Neuronal stem cell (in vitro differentiated cells): ENCODE data around the gene MAGI1.

Experiments
- DNase-seq: peaks from one replicate; pipeline ENCODE4 v3.0.0-alpha.2; 2013; ENCODE audit warnings: low spot score
- H2AFZ ChIP-seq: one replicate; pipeline ENCODE4 v1.6.1; 2013; ENCODE audit warnings: mild to moderate bottlenecking, low read length, inconsistent platforms
- H2AK5ac ChIP-seq: 2 replicates; pipeline ENCODE4 v1.6.1; 2013; ENCODE audit warnings: low read depth, mild to moderate bottlenecking, inconsistent platforms, low read length, moderate library complexity, mixed read lengths
- H2BK120ac ChIP-seq: 2 replicates; pipeline ENCODE4 v1.6.1; 2013; ENCODE audit warnings: low read depth, mild to moderate bottlenecking, inconsistent platforms, low read length, moderate library complexity, mixed read lengths
- H2BK12ac ChIP-seq: one replicate; pipeline ENCODE4 v1.6.1; 2013; ENCODE audit warnings: low read length, inconsistent platforms
- H2BK15ac ChIP-seq: 2 replicates; pipeline ENCODE4 v1.6.1; 2013; ENCODE audit warnings: mild to moderate bottlenecking, low read length, inconsistent platforms, mixed read lengths
- H2BK5ac ChIP-seq: one replicate; pipeline ENCODE4 v1.6.1; 2013; ENCODE audit warnings: inconsistent platforms, mild to moderate bottlenecking, low read length, moderate library complexity
- H3K14ac ChIP-seq: one replicate; pipeline ENCODE4 v1.6.1; 2013; ENCODE audit warnings: low read length, inconsistent platforms
- H3K18ac ChIP-seq: 2 replicates; pipeline ENCODE4 v1.6.1; 2013; ENCODE audit warnings: low read length, inconsistent platforms
- H3K23ac ChIP-seq: 2 replicates; pipeline ENCODE4 v1.6.1; 2013; ENCODE audit warnings: low read depth, mild to moderate bottlenecking, mixed read lengths, low read length, inconsistent platforms; ENCODE audit not compliant: poor library complexity
- H3K27ac ChIP-seq: replicated peaks from 3 replicates; pipeline ENCODE4 v1.5.1; 2013; ENCODE audit warnings: low read length, inconsistent platforms
- H3K27me3 ChIP-seq, 3 experiments: 2 replicates each; pipeline ENCODE4 v1.6.1; 2013; ENCODE audit warnings: low read length in 3 of 3, mild to moderate bottlenecking in 2 of 3, inconsistent platforms in 1 of 3, low read depth in 1 of 3, mixed read lengths in 1 of 3, moderate library complexity in 1 of 3; ENCODE audit not compliant: control insufficient read depth in 3 of 3, insufficient read depth in 3 of 3
- H3K36me3 ChIP-seq, 2 donors: replicated peaks in 1 of 2; 2 replicates each; pipeline ENCODE4 v1.6.1; 2013; ENCODE audit warnings: low read length in 2 of 2; ENCODE audit not compliant: control insufficient read depth in 2 of 2, insufficient read depth in 2 of 2
- H3K4ac ChIP-seq: 2 replicates; pipeline ENCODE4 v1.6.1; 2013; ENCODE audit warnings: inconsistent platforms, mild to moderate bottlenecking, low read length, moderate library complexity
- H3K4me1 ChIP-seq, 2 donors: 1 replicate in 1 of 2; 2 replicates in 1 of 2; pipeline ENCODE4 v1.6.1; 2013; ENCODE audit warnings: low read length in 2 of 2, low read depth in 1 of 2; ENCODE audit not compliant: control insufficient read depth in 2 of 2, insufficient read depth in 1 of 2
- H3K4me2 ChIP-seq: one replicate; pipeline ENCODE4 v1.6.1; 2013; ENCODE audit warnings: mild to moderate bottlenecking, low read length, inconsistent platforms; ENCODE audit not compliant: insufficient read depth, poor library complexity, severe bottlenecking
- H3K4me3 ChIP-seq, 2 donors: 2 replicates each; pipeline ENCODE4 v1.5.1; 2013; ENCODE audit warnings: low read length in 2 of 2, mild to moderate bottlenecking in 2 of 2, inconsistent platforms in 1 of 2, moderate library complexity in 1 of 2
- H3K79me1 ChIP-seq: one replicate; pipeline ENCODE4 v1.6.1; 2013; ENCODE audit warnings: low read depth, mild to moderate bottlenecking, inconsistent platforms, low read length, moderate library complexity
- H3K9ac ChIP-seq: one replicate; pipeline ENCODE4 v1.6.1; 2013; ENCODE audit warnings: mild to moderate bottlenecking, low read depth, low read length, inconsistent platforms; ENCODE audit not compliant: poor library complexity
- H3K9me3 ChIP-seq, 2 donors: replicated peaks in 1 of 2; 2 replicates each; pipeline versions ENCODE3 to v1.6.1; 2013; ENCODE audit warnings: low read length in 2 of 2, mild to moderate bottlenecking in 2 of 2, inconsistent platforms in 1 of 2, low read depth in 1 of 2, mixed read lengths in 1 of 2, moderate library complexity in 1 of 2; ENCODE audit not compliant: control insufficient read depth in 2 of 2, insufficient read depth in 1 of 2
- H4K8ac ChIP-seq: one replicate; pipeline ENCODE4 v1.6.1; 2013; ENCODE audit warnings: low read depth, mild to moderate bottlenecking, inconsistent platforms, low read length, moderate library complexity
- H4K91ac ChIP-seq: one replicate; pipeline ENCODE4 v1.6.1; 2013; ENCODE audit warnings: low read length, low read depth, mild to moderate bottlenecking, inconsistent platforms; ENCODE audit not compliant: poor library complexity
- WGBS, 2 donors: extraction: QIAGEN DNeasy Blood & Tissue Kit; methylation state at CpG; one replicate each; pipeline ENCODE4 v1.1.7; 2013; ENCODE audit warnings: missing lambda C conversion rate in 2 of 2, mixed read lengths in 1 of 2; ENCODE audit not compliant: insufficient read length in 2 of 2, insufficient replicate concordance in 1 of 2; ENCODE audit errors: extremely low coverage in 2 of 2; 5-methylcytosine and 5-hydroxymethylcytosine counted together

The MAGI1 gene

DNA sequence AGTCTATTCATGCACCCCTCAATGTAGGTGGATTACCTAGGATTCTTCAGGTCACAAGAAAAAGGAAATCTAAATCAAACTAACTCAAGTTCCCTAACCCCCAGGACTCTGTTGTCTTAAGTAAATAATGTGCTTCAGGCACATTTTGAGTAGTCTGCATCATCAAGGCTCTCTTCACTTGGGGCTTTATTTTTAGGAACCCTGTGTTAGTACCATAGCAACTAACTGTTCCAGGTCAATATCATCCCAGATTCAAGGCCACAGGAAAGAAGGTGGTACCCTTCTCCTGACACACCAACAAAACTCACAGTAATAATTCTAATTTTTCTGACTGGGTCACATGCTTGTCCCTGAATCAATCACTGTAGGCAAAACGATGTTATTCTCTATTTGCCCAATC lies 218.1 kb downstream of the MAGI1 start:
- Histone ChIP-seq H3K27ac (no peak overlapping the region), H2BK12ac (no peak overlapping the region), H3K4me1 (no peaks in the 10 kb centered on the region), H2BK5ac (no peak overlapping the region), H3K79me1 (no peaks in the 10 kb centered on the region), H3K14ac (no peak overlapping the region), H3K4me3 (no peak overlapping the region), H2AK5ac (no peak overlapping the region), H3K36me3 (no peaks in the 10 kb centered on the region), H3K4me2 (no peak overlapping the region), H3K4ac (no peak overlapping the region), H3K23ac (no peak overlapping the region), H2BK15ac (no peak overlapping the region), H4K8ac (no peak overlapping the region), H3K27me3 (no peaks in the 10 kb centered on the region), H2AFZ (no peak overlapping the region), H3K18ac (no peak overlapping the region), H3K9me3 (peaks cover 0 to 2% of the 10 kb centered on the region in 2 donors), H4K91ac (no peak overlapping the region), H3K9ac (no peak overlapping the region), H2BK120ac (no peak overlapping the region)
- no peak for DNase-seq
- WGBS, 2 donors, result no CpG with 5 or more reads among the region's 1 CpG

DNA sequence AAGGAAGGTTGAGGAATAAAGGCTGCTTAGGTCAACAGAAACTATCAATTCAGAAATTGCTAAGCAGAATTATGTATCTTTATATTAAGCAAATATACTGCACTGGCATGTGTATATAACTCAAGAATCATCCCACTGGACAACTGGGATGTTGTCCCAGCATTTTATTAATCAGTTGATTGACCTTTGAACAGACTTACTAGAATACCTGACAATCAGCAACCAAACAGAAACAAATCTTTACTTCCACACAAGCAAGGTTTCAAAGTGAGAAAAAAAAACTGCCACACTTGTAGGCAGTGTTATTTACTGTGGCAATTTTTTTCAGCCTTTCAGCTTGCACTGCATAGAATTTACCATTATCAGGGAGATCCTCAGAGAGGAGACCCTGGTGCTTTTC lies 218.8 kb downstream of the MAGI1 start:
- Histone ChIP-seq H3K27me3 (no peaks in the 10 kb centered on the region), H2AK5ac (no peak overlapping the region), H4K8ac (no peak overlapping the region), H3K79me1 (no peaks in the 10 kb centered on the region), H3K23ac (no peak overlapping the region), H2BK12ac (no peak overlapping the region), H3K14ac (no peak overlapping the region), H2AFZ (no peak overlapping the region), H3K4me3 (no peak overlapping the region), H3K4ac (no peak overlapping the region), H3K27ac (no peak overlapping the region), H3K18ac (no peak overlapping the region), H2BK15ac (no peak overlapping the region), H3K4me2 (no peak overlapping the region), H2BK120ac (no peak overlapping the region), H3K9ac (no peak overlapping the region), H4K91ac (no peak overlapping the region), H3K4me1 (peaks cover 0 to 3% of the 10 kb centered on the region in 2 donors), H3K36me3 (no peaks in the 10 kb centered on the region), H3K9me3 (peaks cover 0 to 2% of the 10 kb centered on the region in 2 donors), H2BK5ac (no peak overlapping the region)
- no peak for DNase-seq

DNA sequence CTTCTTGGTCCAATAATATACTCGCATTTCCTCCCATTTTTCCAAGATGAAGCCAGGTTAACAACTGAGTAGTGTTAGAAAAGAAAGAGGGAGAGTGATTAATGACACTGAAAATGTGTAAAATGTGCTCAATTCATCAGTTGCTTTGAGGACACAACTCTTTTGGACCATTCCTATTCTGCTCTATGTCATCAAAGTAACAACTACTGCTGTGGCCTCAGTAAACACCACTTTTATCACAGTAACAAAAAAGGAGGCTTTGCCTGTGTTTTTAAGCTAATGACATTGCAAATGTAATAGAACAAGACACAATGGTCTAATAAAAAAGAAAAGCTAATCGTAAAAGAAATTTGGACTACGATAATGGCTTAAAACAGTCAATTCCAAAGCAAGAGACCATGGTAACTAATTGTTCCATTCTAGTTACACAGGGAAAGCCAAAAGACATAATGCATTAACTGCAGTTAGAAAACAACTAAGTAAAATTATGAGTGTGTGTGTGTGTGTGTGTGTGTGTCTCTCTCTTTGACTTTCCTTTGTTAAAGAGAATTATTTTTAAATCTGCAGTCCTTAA lies 221.1 kb downstream of the MAGI1 start:
- H3K4me3 ChIP-seq, result no peak overlapping the region
- no peaks in the 10 kb centered on the region for H3K79me1 ChIP-seq
- no peak overlapping the region for H2BK120ac ChIP-seq
- H3K18ac ChIP-seq, result no peak overlapping the region
- H2AK5ac ChIP-seq, result no peak overlapping the region
- no peak overlapping the region for H2AFZ ChIP-seq
- no peaks in the 10 kb centered on the region for H3K36me3 ChIP-seq
- no peak overlapping the region for H4K91ac ChIP-seq
- H3K27ac ChIP-seq, result no peak overlapping the region
- no peak overlapping the region for H2BK12ac ChIP-seq
- no peak overlapping the region for H3K23ac ChIP-seq
- no peak for DNase-seq
- no peak overlapping the region for H3K9ac ChIP-seq
- H3K9me3 ChIP-seq, result peaks cover 0 to under 1% of the 10 kb centered on the region in 2 donors
- no peak overlapping the region for H2BK5ac ChIP-seq
- H3K14ac ChIP-seq, result no peak overlapping the region
- no CpG with 5 or more reads among the region's 3 CpGs for WGBS, 2 donors
- no peak overlapping the region for H2BK15ac ChIP-seq
- no peak overlapping the region for H4K8ac ChIP-seq
- H3K4me1 ChIP-seq, result peaks cover 0 to 3% of the 10 kb centered on the region in 2 donors
- no peak overlapping the region for H3K4ac ChIP-seq
- no peaks in the 10 kb centered on the region for H3K27me3 ChIP-seq
- no peak overlapping the region for H3K4me2 ChIP-seq

DNA sequence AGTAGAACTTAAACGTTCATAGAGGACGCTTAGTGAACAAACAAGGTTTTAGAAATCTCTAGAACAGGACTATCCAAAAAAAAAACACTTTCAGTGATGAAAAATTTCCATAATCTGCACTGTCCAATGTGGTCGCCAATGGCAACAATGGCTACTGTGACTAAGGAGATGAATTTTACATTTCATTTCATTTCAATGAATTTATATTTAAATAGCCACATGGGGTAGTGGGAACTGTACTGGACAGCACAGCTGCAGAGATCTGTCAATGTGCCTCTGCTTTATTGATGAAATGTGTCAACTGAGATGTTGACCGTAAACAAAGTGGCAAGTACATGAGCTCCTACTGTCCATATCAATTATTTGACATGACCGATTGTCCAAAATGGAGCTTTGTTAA lies 222.5 kb downstream of the MAGI1 start:
- Histone ChIP-seq H3K27ac (no peak overlapping the region), H3K9ac (no peak overlapping the region), H2BK5ac (no peak overlapping the region), H3K23ac (no peak overlapping the region), H2BK15ac (no peak overlapping the region), H4K8ac (no peak overlapping the region), H3K4me1 (peaks cover 4 to 5% of the 10 kb centered on the region in 2 donors), H3K18ac (no peak overlapping the region), H3K36me3 (no peaks in the 10 kb centered on the region), H3K14ac (no peak overlapping the region), H3K4me3 (no peak overlapping the region), H3K9me3 (no peaks in the 10 kb centered on the region), H4K91ac (no peak overlapping the region), H2AFZ (no peak overlapping the region), H2BK120ac (no peak overlapping the region), H3K4ac (no peak overlapping the region), H3K27me3 (no peaks in the 10 kb centered on the region), H2AK5ac (no peak overlapping the region), H3K4me2 (no peak overlapping the region), H3K79me1 (no peaks in the 10 kb centered on the region), H2BK12ac (no peak overlapping the region)
- no CpG with 5 or more reads among the region's 5 CpGs for WGBS, 2 donors
- no peak for DNase-seq
